Measurements from ENCODE around the gene FYN. TPM values are rescaled to one million over a fixed set of nuclear protein-coding genes. Genes with fewer than 3 reads are reported as not detected.

FYN gene
- total and polyA plus RNA-seq, 2 of the 8 experiments (the other 6 are each of a cell fraction or from before 2014, with no cell fraction given), result 46.8 to 97.2 TPM

- H2AK5ac ChIP-seq (ENCODE audit: low read depth, low read length), result no peak overlapping the region
- ChIA-PET CTCF (ENCODE audit: partially characterized antibody) (interaction anchor here (0.6 to 2.3 kb wide), 4 partner anchors 10 to 471 kb away, joined by 3 to 8 read pairs (median 4); no protein-coding TSS in a partner anchor), POLR2A (ENCODE audit: partially characterized antibody) (no interaction called here)
- H2BK120ac ChIP-seq (replicated peaks; ENCODE audit: low read depth, low read length), result no peak overlapping the region
- no peak overlapping the region for H3K9ac ChIP-seq (replicated peaks in 1 of 4; ENCODE audit: extremely low read depth in 1 of 4, low read depth in 3 of 4, low read length in 3 of 4)
- no peak overlapping the region for H3K14ac ChIP-seq (ENCODE audit: insufficient read length)
- H3K4ac ChIP-seq (replicated peaks; ENCODE audit: insufficient read length, low read depth, low read length), result no peak overlapping the region
- no peak overlapping the region for H3K18ac ChIP-seq (ENCODE audit: extremely low read depth, low read length)
- no peak overlapping the region for H4K91ac ChIP-seq (replicated peaks; ENCODE audit: insufficient read length, low read length)
- H3K79me1 ChIP-seq (ENCODE audit: low read depth, low read length), result no peaks in the 10 kb centered on the region
- WGBS, 2 experiments (ENCODE audit: extremely low coverage in 1 of 2, insufficient coverage in 1 of 2, insufficient read length in 1 of 2, insufficient replicate concordance in 2 of 2, low coverage in 1 of 2, low lambda C conversion rate in 2 of 2, missing lambda C conversion rate in 1 of 2), result 86% methylated on average over 2 of the region's 2 CpGs; no CpG with 5 or more reads in 1 of the 2 experiments
- no peak overlapping the region for H3K4me3 ChIP-seq (ENCODE audit: extremely low read depth in 1 of 4, insufficient read depth in 2 of 4, low read depth in 3 of 4, low read length in 4 of 4)
- no peak overlapping the region for H2AFZ ChIP-seq (ENCODE audit: low read length)
- no peak overlapping the region for H3K56ac ChIP-seq (replicated peaks; ENCODE audit: insufficient read length, low read depth, low read length)
- no peaks in the 10 kb centered on the region for H3K36me3 ChIP-seq (ENCODE audit: control insufficient read depth in 2 of 4, insufficient read depth in 4 of 4, low read length in 3 of 4)
- H3K27ac ChIP-seq (ENCODE audit: low read depth, low read length), result no peak overlapping the region
- peaks cover 0 to 3% (median 0%) of the 10 kb centered on the region in 4 experiments; a peak in 2 of 7 replicates for H3K4me1 ChIP-seq (replicated peaks in 1 of 4; ENCODE audit: control insufficient read depth in 3 of 4, insufficient read depth in 4 of 4, low read length in 3 of 4)
- H2BK5ac ChIP-seq (ENCODE audit: low read depth, low read length), result no peak overlapping the region
- no peak overlapping the region for H3K4me2 ChIP-seq (ENCODE audit: insufficient read depth in 1 of 2, low read depth in 2 of 2, low read length in 2 of 2)
- no peaks in the 10 kb centered on the region for H3K23me2 ChIP-seq (ENCODE audit: low read depth, low read length)
- no peak overlapping the region for H2BK20ac ChIP-seq (ENCODE audit: low read length)
- FAIRE-seq (no peak), DNase-seq (ENCODE audit: low read depth in 1 of 2, low spot score in 2 of 2) (no peak)
- no peaks in the 10 kb centered on the region for H3K27me3 ChIP-seq (replicated peaks in 1 of 4; ENCODE audit: control insufficient read depth in 3 of 4, extremely low read depth in 1 of 4, insufficient read depth in 3 of 4, low read length in 3 of 4)
- H3K9me3 ChIP-seq (ENCODE audit: insufficient read depth in 2 of 2, low read depth in 1 of 2, low read length in 1 of 2), result peaks cover 0 to 8% of the 10 kb centered on the region in 2 experiments; a peak in 2 of 4 replicates
- no peak overlapping the region for H2BK15ac ChIP-seq (ENCODE audit: low read length)
- no peaks in the 10 kb centered on the region for H3K79me2 ChIP-seq (ENCODE audit: control insufficient read depth in 1 of 2, insufficient read depth in 2 of 2, low read length in 2 of 2)
- H2BK12ac ChIP-seq (ENCODE audit: low read depth, low read length), result no peak overlapping the region
- H4K8ac ChIP-seq (ENCODE audit: extremely low read depth, insufficient read depth, low read length), result no peak overlapping the region
- H4K5ac ChIP-seq (ENCODE audit: insufficient read length, low read depth, low read length), result no peak overlapping the region
- H4K20me1 ChIP-seq (replicated peaks in 1 of 2; ENCODE audit: control insufficient read depth in 1 of 2, insufficient read depth in 2 of 2, low read length in 2 of 2), result no peaks in the 10 kb centered on the region
- no peak overlapping the region for H3K23ac ChIP-seq (ENCODE audit: insufficient read length)
- no peak for TF ChIP-seq JUND (IDR thresholded peaks at IDR 0.05; ENCODE audit: low read length)
- no peak for TF ChIP-seq ATF2 (IDR thresholded peaks at IDR 0.05; ENCODE audit: low read length)
- TF ChIP-seq CREB1 (IDR thresholded peaks at IDR 0.05), result no peak
- no peak for TF ChIP-seq SP4 (IDR thresholded peaks at IDR 0.05; ENCODE audit: low read length)
- TF ChIP-seq RNF2 (IDR thresholded peaks at IDR 0.05; ENCODE audit: borderline replicate concordance, low read depth, low read length, missing control alignments, poor library complexity, severe bottlenecking), result no peak
- no peak for TF ChIP-seq TAF7 (optimal IDR thresholded peaks at IDR 0.05; ENCODE audit: borderline replicate concordance, low read depth, low read length)
- TF ChIP-seq PHF8 (conservative IDR thresholded peaks at IDR 0.05; ENCODE audit: low read depth, low read length), result no peak
- no peak for TF ChIP-seq EGR1 (IDR thresholded peaks at IDR 0.05; ENCODE audit: borderline replicate concordance, low read depth, low read length)
- TF ChIP-seq GABPA (IDR thresholded peaks at IDR 0.05; ENCODE audit: borderline replicate concordance, insufficient read depth, low read length), result no peak
- no peak for TF ChIP-seq RFX5 (IDR thresholded peaks at IDR 0.05; ENCODE audit: borderline replicate concordance, low read depth, low read length)
- TF ChIP-seq SP2 (IDR thresholded peaks at IDR 0.05; ENCODE audit: low read length), result no peak
Observed at GRCh38 chr6:111653979-111654378, 219.3 kb downstream of the FYN start.
